ENCODE results near the gene SEL1L3.

DNA sequence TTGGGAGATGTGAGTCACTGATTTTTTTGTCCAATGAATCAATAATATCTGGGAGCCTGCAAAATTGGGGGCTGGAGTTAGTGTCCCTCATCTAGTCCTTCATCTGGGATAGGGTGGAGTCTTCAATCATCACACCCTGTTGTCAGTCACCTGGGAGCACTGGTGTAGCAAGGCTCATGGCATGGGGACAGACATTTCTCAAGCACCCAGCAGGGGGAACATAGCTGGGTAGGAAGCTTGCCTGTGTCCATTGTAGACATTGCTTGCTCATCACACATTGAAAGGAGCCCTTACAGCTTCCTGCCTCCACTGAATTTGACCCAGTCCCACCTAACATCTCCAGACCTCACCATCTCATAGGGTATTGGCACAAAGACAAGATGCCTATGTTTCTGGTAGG lies 61.2 kb downstream of the SEL1L3 start:
- TF ChIP-seq POLR2A (IDR thresholded peaks at IDR 0.05; ENCODE audit: low read depth, low read length) (no peak), SPI1 (IDR thresholded peaks at IDR 0.05; ENCODE audit: low read depth, low read length) (no peak), TAF1 (IDR thresholded peaks at IDR 0.05; ENCODE audit: low read depth, low read length) (no peak), POLR2AphosphoS5 (IDR thresholded peaks at IDR 0.05; ENCODE audit: low read depth, low read length) (no peak), PAX5 (IDR thresholded peaks at IDR 0.05; ENCODE audit: insufficient read depth, low read length, severe bottlenecking) (no peak)

Measured in GM12891 (cell line).